ENCODE results near the gene TRIM54.

DNA sequence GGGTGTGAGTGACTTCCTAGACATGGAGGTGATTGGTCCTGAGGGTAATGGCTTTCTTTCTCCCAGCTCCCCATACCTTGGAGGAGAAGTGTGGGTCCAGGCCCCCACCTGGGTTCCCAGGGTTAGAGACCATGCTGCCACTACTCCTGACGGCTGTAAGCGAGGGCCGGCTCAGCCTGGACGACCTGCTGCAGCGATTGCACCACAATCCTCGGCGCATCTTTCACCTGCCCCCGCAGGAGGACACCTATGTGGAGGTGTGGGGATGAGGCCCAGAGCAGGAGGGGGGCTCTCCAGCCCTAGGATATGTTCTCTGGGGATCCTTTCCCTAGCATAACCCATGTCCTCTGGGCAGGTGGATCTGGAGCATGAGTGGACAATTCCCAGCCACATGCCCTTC is 43.3 kb upstream of the TRIM54 start:
- no peak for TF ChIP-seq CTCF (IDR thresholded peaks at IDR 0.05 in 4 of 5, conservative IDR thresholded peaks at IDR 0.05 in 1 of 5)
- no peak for TF ChIP-seq POLR2A (IDR thresholded peaks at IDR 0.05)
